PC-9 (cell line): ENCODE results near the gene MBTPS2.

Source experiments
- CTCF ChIP-seq: fragments of 200-600 bp; sonication (generic); conservative IDR thresholded peaks from 2 replicates; pipeline ENCODE4 v1.6.1; 2017; ENCODE audit warnings: mixed run types, antibody characterized with exemption, mild to moderate bottlenecking, moderate library complexity
- EZH2 ChIP-seq: fragments of 200-600 bp; sonication (generic); IDR thresholded peaks from 2 replicates; pipeline ENCODE4 v1.8.0; 2017; ENCODE audit warnings: antibody characterized with exemption, low read depth

GRCh38 chrX:21911481-21911880 is 72.1 kb downstream of the MBTPS2 start:
- TF ChIP-seq CTCF, result no peak
- no peak for TF ChIP-seq EZH2
